AG09309 (cell line): ENCODE data around the gene RASGRP2.

Source experiments
- DNase-seq: peaks from one replicate; pipeline ENCODE4 v3.0.0-alpha.2; 2010; ENCODE audit warnings: low read depth
- H3K4me3 ChIP-seq: 2 replicates; pipeline ENCODE4 v1.5.1; 2011; ENCODE audit warnings: mild to moderate bottlenecking, low read depth, low read length, moderate library complexity; ENCODE audit not compliant: control insufficient read depth
- CTCF ChIP-seq: IDR thresholded peaks from 2 replicates; pipeline ENCODE4 v1.5.1; 2011; ENCODE audit warnings: mild to moderate bottlenecking, low read depth, low read length, inconsistent platforms; ENCODE audit not compliant: insufficient read depth, control insufficient read depth; ENCODE audit errors: missing control alignments

The RASGRP2 gene

GRCh38 chr11:64726867-64727530, 16.9 kb downstream of the RASGRP2 start:
- no peak overlapping the region for H3K4me3 ChIP-seq
- TF ChIP-seq CTCF, result no peak
- no peak for DNase-seq

GRCh38 chr11:64726211-64726641, 17.7 kb downstream of the RASGRP2 start:
- DNase-seq, result no peak
- H3K4me3 ChIP-seq, result no peak overlapping the region
- no peak for TF ChIP-seq CTCF

GRCh38 chr11:64724863-64725532, 18.9 kb downstream of the RASGRP2 start:
- TF ChIP-seq CTCF, result no peak
- no peak overlapping the region for H3K4me3 ChIP-seq
- no peak for DNase-seq

- H3K4me3 ChIP-seq, result no peak overlapping the region
- TF ChIP-seq CTCF, result no peak
- no peak for DNase-seq
Observed at GRCh38 chr11:64723907-64724862, 19.8 kb downstream of the RASGRP2 start.

GRCh38 chr11:64723117-64723906, 20.6 kb downstream of the RASGRP2 start, which contains the start of gene NRXN2:
NRXN2 (minus strand) TSS chr11:64723197; CDS start chr11:64713699, 9,498 bp downstream.
- DNase-seq, result no peak
- H3K4me3 ChIP-seq, result peak within 1 kb of the TSS; percentile 73
- TF ChIP-seq CTCF, result peak; percentile 94
